ENCODE results near the gene SLC25A53. TPM values are rescaled to one million over a fixed set of nuclear protein-coding genes. Genes with fewer than 3 reads are reported as not detected.

The SLC25A53 gene
- total and polyA plus RNA-seq, 7 experiments from 2014 or later = 5.6 to 18.9 (median 10.2) TPM

DNA sequence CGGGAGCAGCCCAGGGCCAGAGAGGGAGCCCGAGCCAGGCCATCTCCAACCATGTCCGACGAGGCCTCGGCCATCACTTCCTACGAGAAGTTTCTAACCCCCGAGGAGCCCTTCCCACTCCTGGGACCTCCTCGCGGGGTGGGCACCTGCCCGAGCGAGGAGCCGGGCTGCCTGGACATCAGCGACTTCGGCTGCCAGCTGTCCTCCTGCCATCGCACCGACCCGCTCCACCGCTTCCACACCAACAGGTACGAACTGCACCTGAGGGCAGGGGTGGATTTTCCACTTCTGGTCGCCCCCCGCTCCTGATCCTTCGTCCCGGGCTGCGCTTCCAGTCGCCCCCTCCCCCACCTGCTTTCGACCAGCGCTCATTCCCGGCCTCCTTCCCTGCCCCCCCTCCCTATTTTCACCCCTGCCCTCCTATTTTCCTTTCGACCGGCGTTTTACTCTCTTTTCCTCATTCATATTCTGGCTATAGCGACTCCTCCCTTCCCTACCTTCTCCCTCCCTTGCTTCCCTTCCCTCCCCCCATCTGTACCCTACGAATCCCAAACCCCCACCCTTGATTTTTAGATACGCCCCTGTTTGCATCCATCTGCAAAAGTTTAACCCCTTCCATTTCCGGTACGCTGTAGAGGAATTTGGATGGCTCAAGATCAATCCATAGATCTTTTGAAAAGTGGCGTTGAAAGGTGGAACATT, 10.1 kb upstream of the SLC25A53 start:
- CTCF ChIA-PET = interaction anchor here (1.5 kb wide), 1 partner anchor 29 kb away, joined by 3 read pairs; no protein-coding TSS in a partner anchor
- peak overlapping the region; percentile 83 for H3K27ac ChIP-seq (ENCODE audit: low read depth, low read length)
- DNase-seq (no peak), ATAC-seq (no peak)
- H3K4me3 ChIP-seq (ENCODE audit: low read length) = peak overlapping the region; percentile 61
- Mint-ChIP-seq H3K27ac (peak overlapping the region in 8 of 9 donors; percentile 10 to 85 (median 60)), H3K36me3 (peaks cover 0 to 1% (median 0%) of the 10 kb centered on the region in 5 donors), H3K4me1 (peaks cover 28 to 41% (median 37%) of the 10 kb centered on the region in 7 donors), H3K9me3 (peaks cover 0 to 2% (median 0%) of the 10 kb centered on the region in 11 donors), H3K27me3 (no peaks in the 10 kb centered on the region), H3K4me3 (peak overlapping the region; percentile 60 to 87 (median 80))
- no peaks in the 10 kb centered on the region for H3K27me3 ChIP-seq (ENCODE audit: control insufficient read depth in 2 of 2, insufficient read depth in 2 of 2, low read length in 2 of 2)
- peaks cover 0 to 4% (median 0%) of the 10 kb centered on the region in 3 experiments for H3K36me3 ChIP-seq (ENCODE audit: control insufficient read depth in 2 of 3, insufficient read depth in 3 of 3, low read length in 3 of 3)
- peaks cover 0 to 3% of the 10 kb centered on the region in 2 donors for H3K4me1 ChIP-seq (ENCODE audit: control insufficient read depth in 2 of 2, insufficient read depth in 2 of 2, low read length in 2 of 2)
- POLR2A ChIA-PET = interaction anchor here (3.2 kb wide), 1 partner anchor 10 kb away, joined by 35 read pairs; the partner anchor contains the start of gene SLC25A53
- no peaks in the 10 kb centered on the region for H3K9me3 ChIP-seq (ENCODE audit: control insufficient read depth in 2 of 3, low read length in 3 of 3)
- intact Hi-C loops (cut with micrococcal nuclease) = loop anchor here (1.0 to 5.0 kb wide), 4 partner anchors 10 to 745 kb away; partner anchors contain the start of gene SLC25A53 (in 1 of the 2)

DNA sequence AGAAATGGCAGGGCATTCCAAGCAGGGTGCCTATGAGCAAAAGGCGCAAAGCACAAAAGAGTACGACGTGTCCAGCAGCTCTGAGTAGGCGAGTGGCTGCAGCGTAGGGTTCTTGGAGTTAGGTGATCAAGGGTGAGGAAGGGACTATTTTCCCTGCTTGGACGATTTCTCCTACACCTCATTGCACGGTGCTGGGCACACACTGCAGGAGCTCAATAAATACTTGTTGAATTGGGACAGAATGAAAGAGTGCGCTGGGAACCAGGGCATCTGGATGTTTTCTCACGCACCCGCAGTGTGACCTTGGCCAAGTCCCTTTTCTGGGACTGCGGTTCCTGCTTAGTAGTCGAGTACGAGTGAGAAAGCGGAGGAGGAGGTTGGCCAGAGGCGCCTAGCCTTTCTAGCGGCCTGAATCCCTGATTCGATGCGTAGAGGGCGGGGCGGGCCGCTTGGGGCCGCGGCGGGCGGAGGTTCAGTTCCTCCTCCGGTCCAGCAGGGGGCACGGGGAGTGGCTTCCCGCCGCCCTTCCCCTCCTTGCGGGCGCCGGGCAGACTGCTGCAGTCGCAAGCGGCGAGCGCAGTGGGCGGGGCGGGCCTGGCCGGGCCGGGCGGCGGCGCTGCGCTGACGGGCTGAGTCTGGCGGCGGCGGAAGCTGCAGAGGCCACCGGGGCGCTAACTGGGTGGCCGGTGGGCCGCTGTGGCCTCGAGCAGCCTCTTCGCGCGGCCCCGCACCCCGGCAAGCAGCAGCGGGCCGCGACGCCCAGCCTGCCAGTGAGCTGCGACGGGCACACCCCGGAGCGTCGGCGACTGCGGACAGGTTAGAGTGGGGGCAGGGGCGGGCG, 9.3 kb upstream of the SLC25A53 start, which contains the start of gene FAM199X:
FAM199X (plus strand) TSS at position 560 of the 841 bp plus-strand sequence. CDS start 333 bp downstream, outside the sequence.
- Mint-ChIP-seq H3K36me3 (peaks cover 0 to 1% (median 0%) of the 10 kb centered on the region in 5 donors), H3K4me3 (peak within 1 kb of the TSS; percentile 82 to 91 (median 86)), H3K27me3 (no peaks in the 10 kb centered on the region), H3K9me3 (peaks cover 0 to 2% (median 0%) of the 10 kb centered on the region in 11 donors), H3K4me1 (peaks cover 28 to 41% (median 37%) of the 10 kb centered on the region in 7 donors), H3K27ac (peak within 1 kb of the TSS; percentile 85 to 97 (median 87))
- Histone ChIP-seq H3K27me3 (ENCODE audit: control insufficient read depth in 2 of 2, insufficient read depth in 2 of 2, low read length in 2 of 2) (no peaks in the 10 kb centered on the region), H3K27ac (ENCODE audit: low read depth, low read length) (peak within 1 kb of the TSS; percentile 83), H3K9me3 (ENCODE audit: control insufficient read depth in 2 of 3, low read length in 3 of 3) (no peaks in the 10 kb centered on the region), H3K4me3 (ENCODE audit: low read length) (peak within 1 kb of the TSS; percentile 68), H3K4me1 (ENCODE audit: control insufficient read depth in 2 of 2, insufficient read depth in 2 of 2, low read length in 2 of 2) (peaks cover 0 to 3% of the 10 kb centered on the region in 2 donors), H3K36me3 (ENCODE audit: control insufficient read depth in 2 of 3, insufficient read depth in 3 of 3, low read length in 3 of 3) (peaks cover 0 to 4% (median 0%) of the 10 kb centered on the region in 3 experiments)
- intact Hi-C loops (cut with micrococcal nuclease) = loop anchor here (1.0 to 5.0 kb wide), 4 partner anchors 9 to 746 kb away; partner anchors contain the start of gene SLC25A53 (in 1 of the 2)
- peak; percentile 74 to 84 (median 79) for DNase-seq
- ChIA-PET CTCF (interaction anchor here (1.2 to 1.5 kb wide), 2 partner anchors 9 to 28 kb away, joined by 3 to 8 read pairs; partner anchors contain the start of gene SLC25A53), POLR2A (interaction anchor here (1.0 to 3.2 kb wide), 3 partner anchors 9 to 41 kb away, joined by 3 to 35 read pairs (median 4); partner anchors contain the start of gene SLC25A53)
- ATAC-seq = peak; percentile 99

DNA sequence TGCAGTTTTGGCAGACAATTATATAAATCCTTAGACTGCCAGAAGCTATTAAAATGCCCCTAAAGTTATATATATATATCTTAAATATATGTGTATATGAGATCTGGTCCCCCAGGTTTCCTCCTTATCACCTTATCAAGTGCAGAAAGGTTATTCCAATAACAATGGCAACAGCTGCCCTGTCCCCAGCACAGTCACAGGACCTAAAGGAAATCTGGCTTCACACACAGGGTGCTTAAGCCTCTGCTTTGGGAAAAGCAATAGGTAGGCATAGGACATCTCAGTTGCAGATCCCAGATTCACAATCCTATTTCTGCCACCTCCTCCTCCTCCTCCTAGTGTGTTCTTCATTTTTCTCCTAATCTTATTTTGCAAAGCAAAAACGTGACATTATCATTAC, 5.8 kb downstream of the SLC25A53 start:
- H3K27ac Mint-ChIP-seq = peak overlapping the region in 1 of 9 donors; percentile 60
- H3K9me3 ChIP-seq (ENCODE audit: control insufficient read depth in 2 of 3, low read length in 3 of 3) = no peaks in the 10 kb centered on the region
- ChIA-PET CTCF (no interaction called here), POLR2A (no interaction called here)
- H3K36me3 Mint-ChIP-seq = peaks cover 0 to 5% (median 2%) of the 10 kb centered on the region in 5 donors
- no peaks in the 10 kb centered on the region for H3K27me3 Mint-ChIP-seq
- DNase-seq (no peak), ATAC-seq (no peak)
- H3K27me3 ChIP-seq (ENCODE audit: control insufficient read depth in 2 of 2, insufficient read depth in 2 of 2, low read length in 2 of 2) = no peaks in the 10 kb centered on the region
- intact Hi-C loops (cut with micrococcal nuclease) = loop anchor here in 1 of 2 donors (10.0 kb wide), 1 partner anchor 836 kb away; the partner anchor contains the start of gene BEX2
- H3K4me3 ChIP-seq (ENCODE audit: low read length) = no peak overlapping the region
- no peaks in the 10 kb centered on the region for H3K9me3 Mint-ChIP-seq
- H3K4me3 Mint-ChIP-seq = no peak overlapping the region
- H3K36me3 ChIP-seq (ENCODE audit: control insufficient read depth in 2 of 3, insufficient read depth in 3 of 3, low read length in 3 of 3) = no peaks in the 10 kb centered on the region
- H3K27ac ChIP-seq (ENCODE audit: low read depth, low read length) = no peak overlapping the region
- peaks cover 3 to 26% (median 15%) of the 10 kb centered on the region in 7 donors for H3K4me1 Mint-ChIP-seq
- no peaks in the 10 kb centered on the region for H3K4me1 ChIP-seq (ENCODE audit: control insufficient read depth in 2 of 2, insufficient read depth in 2 of 2, low read length in 2 of 2)

DNA sequence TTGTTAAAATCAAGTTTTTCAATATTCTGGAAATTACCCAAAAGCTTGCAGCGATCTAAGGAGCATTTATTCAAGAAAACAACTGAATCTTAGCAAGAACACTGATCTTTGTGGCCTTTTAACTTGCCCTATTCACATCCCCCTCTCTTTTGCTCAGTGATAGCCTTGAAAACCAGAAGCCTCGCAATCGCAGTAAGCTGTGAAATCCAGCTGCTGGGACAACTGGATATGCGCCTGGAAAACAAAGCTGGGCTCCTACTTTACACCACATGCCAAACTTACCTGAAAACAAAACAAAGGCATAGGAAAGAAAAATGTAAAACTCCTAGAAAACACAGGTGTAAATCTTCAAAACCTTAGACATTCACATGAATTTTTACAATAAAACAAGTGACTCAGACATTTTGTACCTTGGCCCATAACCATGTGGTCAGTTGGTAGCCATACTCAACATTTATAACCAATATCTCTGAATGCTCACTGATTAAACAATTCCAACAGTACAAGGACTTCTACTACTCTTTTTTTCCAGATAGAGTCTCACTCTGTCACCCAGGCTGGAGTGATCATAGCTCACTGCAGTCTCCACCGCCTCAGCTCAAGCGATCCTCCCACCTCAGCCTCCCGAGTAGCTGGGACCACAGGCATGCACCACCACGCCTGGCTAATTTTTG, 15.6 kb downstream of the SLC25A53 start:
- Histone ChIP-seq H3K9me3 (ENCODE audit: control insufficient read depth in 2 of 3, low read length in 3 of 3) (no peaks in the 10 kb centered on the region), H3K4me3 (ENCODE audit: low read length) (no peak overlapping the region), H3K27me3 (ENCODE audit: control insufficient read depth in 2 of 2, insufficient read depth in 2 of 2, low read length in 2 of 2) (no peaks in the 10 kb centered on the region), H3K36me3 (ENCODE audit: control insufficient read depth in 2 of 3, insufficient read depth in 3 of 3, low read length in 3 of 3) (no peaks in the 10 kb centered on the region), H3K4me1 (ENCODE audit: control insufficient read depth in 2 of 2, insufficient read depth in 2 of 2, low read length in 2 of 2) (no peaks in the 10 kb centered on the region), H3K27ac (ENCODE audit: low read depth, low read length) (no peak overlapping the region)
- intact Hi-C loops (cut with micrococcal nuclease) = no loop called here
- POLR2A ChIA-PET = interaction anchor here (1.1 kb wide), 1 partner anchor 18 kb away, joined by 3 read pairs; no protein-coding TSS in a partner anchor
- Mint-ChIP-seq H3K4me3 (no peak overlapping the region), H3K27ac (no peak overlapping the region), H3K27me3 (no peaks in the 10 kb centered on the region), H3K9me3 (peaks cover 0 to 2% (median 0%) of the 10 kb centered on the region in 11 donors), H3K4me1 (peaks cover 0 to 44% (median 33%) of the 10 kb centered on the region in 7 donors), H3K36me3 (peaks cover 0 to 7% (median 0%) of the 10 kb centered on the region in 5 donors)
- DNase-seq = no peak
- ATAC-seq = no peak
- CTCF ChIA-PET = no interaction called here

DNA sequence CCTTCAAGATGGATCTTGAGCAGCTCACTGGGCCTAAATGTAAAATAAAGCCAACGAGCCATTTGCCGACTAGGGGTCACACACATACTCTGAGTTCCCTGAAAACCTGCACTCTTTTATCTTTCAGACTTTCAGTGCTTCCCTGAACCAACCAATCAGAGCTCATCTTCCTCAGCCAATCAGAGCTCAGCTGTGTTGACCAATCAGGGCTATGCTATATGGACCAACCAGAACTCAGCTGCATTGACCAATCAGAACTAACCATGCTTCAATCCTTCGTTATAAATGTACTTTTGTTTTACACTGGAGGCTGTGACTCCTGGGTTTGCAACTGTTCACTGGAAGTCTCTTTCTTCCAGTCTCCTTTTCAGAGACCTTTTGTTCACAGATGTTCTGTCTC, 19.3 kb downstream of the SLC25A53 start:
- DNase-seq (peak in 2 of 9 donors; percentile 7 to 16), ATAC-seq (no peak)
- intact Hi-C loops (cut with micrococcal nuclease) = loop anchor here in 1 of 2 donors (5.0 kb wide), 1 partner anchor 220 kb away; no protein-coding TSS in a partner anchor
- Mint-ChIP-seq H3K36me3 (no peaks in the 10 kb centered on the region), H3K4me1 (peaks cover 13 to 37% (median 25%) of the 10 kb centered on the region in 7 donors), H3K9me3 (peaks cover 0 to 2% (median 0%) of the 10 kb centered on the region in 11 donors), H3K27me3 (no peaks in the 10 kb centered on the region), H3K4me3 (no peak overlapping the region), H3K27ac (peak overlapping the region in 3 of 9 donors; percentile 24 to 72 (median 43))
- Histone ChIP-seq H3K27me3 (ENCODE audit: control insufficient read depth in 2 of 2, insufficient read depth in 2 of 2, low read length in 2 of 2) (no peaks in the 10 kb centered on the region), H3K9me3 (ENCODE audit: control insufficient read depth in 2 of 3, low read length in 3 of 3) (no peaks in the 10 kb centered on the region), H3K4me3 (ENCODE audit: low read length) (no peak overlapping the region), H3K4me1 (ENCODE audit: control insufficient read depth in 2 of 2, insufficient read depth in 2 of 2, low read length in 2 of 2) (peaks cover 0 to 6% of the 10 kb centered on the region in 2 donors), H3K36me3 (ENCODE audit: control insufficient read depth in 2 of 3, insufficient read depth in 3 of 3, low read length in 3 of 3) (no peaks in the 10 kb centered on the region), H3K27ac (ENCODE audit: low read depth, low read length) (no peak overlapping the region)
- ChIA-PET POLR2A (no interaction called here), CTCF (interaction anchor here (0.6 to 1.3 kb wide), 3 partner anchors 30 to 273 kb away, joined by 3 to 13 read pairs (median 5); no protein-coding TSS in a partner anchor)

All from naive thymus-derived CD4-positive, alpha-beta T cell (primary cell).